GM18526 (cell line): ENCODE results near the gene LRFN2.

Source experiments
- POLR2A ChIP-seq: IDR thresholded peaks from 3 replicates; pipeline ENCODE4 v1.6.1; 2011; ENCODE audit not compliant: insufficient read length; ENCODE audit errors: extremely low read depth

Gene LRFN2

DNA sequence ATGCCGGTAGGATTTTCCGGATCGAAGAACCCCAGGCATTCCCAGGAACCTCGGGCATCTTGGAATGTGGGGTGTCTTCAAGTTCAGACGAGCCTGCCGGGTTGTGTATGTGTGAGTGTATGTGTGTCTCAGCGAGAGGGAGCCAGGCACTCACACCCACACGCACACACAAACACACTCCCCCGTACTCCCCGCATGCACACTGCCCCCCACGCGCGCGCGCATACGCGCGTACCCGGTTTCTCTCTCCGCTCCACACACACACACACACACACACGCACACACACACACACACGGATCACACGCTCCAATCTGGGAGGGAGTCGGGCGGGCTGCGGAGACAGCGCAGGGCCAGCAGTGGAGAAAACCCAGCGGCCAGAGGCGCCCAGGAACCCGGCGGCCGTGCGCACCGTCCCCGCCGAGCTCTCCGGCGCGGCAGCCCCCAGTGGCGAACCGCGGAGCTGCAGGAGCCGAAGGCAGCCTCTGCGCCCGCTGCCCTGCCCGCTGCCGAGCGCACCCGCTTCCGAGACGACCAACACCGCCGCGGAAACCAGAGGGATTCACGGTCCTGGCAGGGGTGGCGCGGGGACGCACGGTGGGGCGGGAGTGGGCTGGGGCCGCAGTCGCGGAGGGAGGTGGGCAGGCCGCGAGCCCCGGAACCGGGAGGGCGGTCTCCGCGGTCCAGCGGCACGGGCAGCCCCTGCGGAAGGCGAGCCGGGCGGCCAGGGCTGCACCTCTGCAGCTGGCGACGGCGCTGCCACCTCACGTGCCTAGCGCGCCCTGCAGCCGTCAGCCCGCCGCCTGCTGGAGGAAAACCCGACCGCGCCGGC is at the start of gene LRFN2:
TSS of gene LRFN2 (minus strand) at position 125 of the 830 bp plus-strand sequence.
- no peak for TF ChIP-seq POLR2A

DNA sequence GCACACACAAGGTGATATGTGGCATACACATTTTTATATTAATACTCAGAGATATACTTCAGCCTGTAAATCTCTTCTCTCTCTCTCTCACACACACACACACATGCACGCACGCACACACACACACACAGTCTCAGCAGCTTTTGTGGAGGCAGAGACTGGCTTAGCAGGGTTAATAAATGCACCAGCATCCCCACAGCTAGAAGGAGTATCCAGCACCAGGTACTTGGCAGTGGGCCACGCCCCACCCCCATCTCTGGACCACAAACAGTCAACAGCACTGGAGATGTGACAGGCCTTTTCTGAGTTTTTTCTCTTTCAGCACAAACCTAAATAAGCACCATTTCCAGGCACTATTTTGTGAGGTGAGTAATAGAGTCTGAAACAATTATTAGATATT is 47.3 kb upstream of the LRFN2 start:
- no peak for TF ChIP-seq POLR2A

DNA sequence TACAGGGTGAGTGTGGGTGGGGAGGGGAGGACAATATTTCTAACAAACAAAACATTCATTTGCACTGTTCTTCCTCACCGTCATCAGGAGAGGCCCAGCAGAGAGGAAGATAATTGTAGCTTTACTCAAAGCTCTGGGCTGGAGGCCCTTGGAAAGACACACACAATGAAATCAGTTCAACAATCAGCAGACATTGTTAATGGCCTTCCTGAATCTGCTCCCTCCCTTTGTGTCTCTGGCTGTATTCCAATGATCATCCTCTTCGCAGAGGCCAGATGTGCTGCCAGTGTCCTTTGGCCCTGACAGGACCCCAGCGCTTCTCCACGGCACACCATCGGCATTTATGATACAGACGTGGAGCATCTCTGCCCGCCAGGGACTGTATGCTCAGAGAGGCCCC is 44.6 kb upstream of the LRFN2 start:
- TF ChIP-seq POLR2A, result no peak

DNA sequence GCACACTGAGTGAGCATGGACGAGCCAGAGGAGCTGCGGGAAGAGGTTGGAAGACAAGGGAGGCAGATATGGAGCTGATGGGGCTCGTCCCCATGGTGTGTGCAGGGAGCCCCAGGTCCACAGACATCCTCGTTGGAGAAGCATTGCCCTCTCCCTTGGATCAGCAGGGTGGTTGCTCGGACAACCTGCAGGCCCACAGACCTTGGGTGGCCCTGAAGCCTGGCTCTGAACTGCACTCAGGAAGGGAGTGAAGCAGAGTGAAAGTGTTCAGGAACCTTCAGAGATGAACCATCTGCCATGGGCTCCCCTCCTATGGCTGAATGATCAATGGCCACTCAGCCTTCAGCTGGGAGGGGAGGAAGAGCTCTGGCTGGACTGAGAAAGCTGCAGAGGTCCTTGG is 43.3 kb upstream of the LRFN2 start:
- TF ChIP-seq POLR2A, result no peak

DNA sequence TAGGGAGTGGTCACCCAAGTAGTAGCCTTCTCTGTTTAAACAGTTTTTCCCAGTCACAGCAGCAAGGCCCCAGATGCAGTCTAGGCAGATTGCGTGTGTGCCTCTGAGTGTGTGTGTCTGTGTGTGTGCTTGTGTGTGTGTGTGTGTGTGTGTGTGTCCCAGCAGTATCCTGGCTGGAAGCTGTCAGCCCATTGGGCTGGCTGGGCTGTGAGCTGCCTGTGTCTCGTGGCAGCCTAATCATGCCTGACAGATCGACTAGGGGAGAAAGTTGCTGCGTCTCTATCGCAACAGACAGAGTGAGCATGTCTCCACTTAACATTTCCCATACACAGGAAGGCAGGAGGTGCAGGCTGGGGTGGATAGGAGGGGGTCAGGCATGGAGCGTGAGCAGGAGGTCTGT is 42.9 kb upstream of the LRFN2 start:
- no peak for TF ChIP-seq POLR2A

DNA sequence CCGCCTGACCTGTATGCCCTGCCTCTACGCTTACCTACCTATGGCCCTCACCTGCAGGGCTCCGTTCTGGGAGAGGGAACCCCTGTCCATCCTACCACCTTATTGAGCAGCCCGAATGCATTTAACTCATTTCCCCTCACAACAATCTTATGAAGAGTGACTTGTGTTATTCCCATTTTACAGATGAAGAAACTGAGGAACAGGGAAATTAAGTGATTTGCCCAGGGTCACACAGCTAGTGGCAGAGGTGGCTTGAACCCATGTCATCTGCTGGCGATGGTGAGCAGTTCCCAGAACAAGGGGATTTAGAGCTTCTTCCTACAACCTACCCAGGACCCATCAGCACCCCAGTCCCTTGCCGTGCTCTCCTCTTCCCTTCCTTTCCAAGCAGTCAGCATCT is 42.3 kb upstream of the LRFN2 start:
- TF ChIP-seq POLR2A, result no peak

DNA sequence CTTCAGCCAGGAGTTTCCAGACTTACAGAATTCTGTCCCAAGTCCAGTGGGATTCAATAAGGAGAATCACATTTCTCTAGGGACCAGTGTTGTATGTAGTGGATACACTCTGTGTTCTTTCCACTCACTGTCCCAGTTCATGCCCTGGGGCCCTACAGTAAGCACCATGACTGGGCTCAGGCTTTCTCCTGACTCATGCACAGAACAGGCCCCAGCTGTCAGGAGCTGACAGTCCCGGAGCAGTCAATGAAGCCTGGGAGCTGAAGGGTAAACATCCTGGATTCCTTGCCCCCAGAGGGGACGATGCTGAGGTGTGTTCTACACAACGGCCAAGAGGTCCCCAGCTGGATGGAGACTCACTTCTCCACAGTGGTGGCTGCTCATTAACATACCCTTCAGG is 40.2 kb upstream of the LRFN2 start:
- TF ChIP-seq POLR2A, result no peak

DNA sequence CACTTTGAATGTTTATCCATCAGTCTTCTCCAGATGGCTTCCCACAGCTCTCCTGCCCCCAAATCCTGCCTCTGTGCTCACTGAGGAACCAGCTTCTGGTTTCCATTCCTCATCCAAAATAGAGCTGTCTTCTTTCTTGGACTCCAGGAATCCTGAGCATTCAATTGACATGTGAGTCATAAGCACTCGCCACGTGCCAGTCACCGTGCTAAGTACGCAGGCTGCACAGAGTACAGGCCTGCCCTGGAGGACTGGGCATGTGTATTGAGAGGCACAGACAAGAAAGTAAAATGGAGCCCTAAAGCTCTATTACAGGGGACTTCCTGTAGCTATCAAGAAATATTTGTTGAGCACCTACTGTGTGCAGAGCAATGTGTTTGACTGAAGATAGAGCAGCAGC is 39.7 kb upstream of the LRFN2 start:
- no peak for TF ChIP-seq POLR2A

DNA sequence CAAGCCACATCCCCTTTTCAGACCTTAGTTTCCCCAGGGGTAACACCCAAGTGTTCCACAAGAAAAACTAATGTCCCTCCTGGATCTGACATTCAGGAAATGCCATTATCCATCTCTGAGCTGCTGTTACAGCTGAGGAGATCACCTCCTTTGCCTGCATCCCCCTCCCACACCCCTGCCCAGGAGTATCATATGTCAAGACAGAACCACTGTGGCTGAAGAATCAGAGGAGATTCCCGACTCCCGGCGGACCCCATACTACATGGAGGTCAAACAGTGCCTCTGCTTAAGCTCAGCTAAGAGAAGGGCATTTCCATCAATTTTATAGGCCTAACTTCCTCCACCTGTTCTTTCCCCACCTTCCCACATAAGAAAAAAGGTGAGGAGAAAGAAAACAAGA is 36.8 kb upstream of the LRFN2 start:
- no peak for TF ChIP-seq POLR2A

DNA sequence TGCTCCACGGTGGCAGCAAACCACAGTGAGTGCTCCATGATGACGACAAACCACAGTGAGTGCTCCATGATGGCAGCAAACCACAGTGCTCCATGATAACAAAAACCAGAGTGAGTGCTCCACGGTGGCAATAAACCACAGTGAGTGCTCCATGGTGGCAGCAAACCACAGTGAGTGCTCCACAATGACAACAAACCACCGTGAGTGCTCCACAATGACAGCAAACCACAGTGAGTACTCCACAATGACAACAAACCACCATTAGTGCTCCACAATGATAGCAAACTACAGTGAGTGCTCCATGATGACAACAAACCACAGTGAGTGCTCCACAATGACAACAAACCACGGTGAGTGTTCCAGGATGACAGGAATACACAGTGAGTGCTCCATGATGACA is 36.0 kb upstream of the LRFN2 start:
- TF ChIP-seq POLR2A, result no peak

DNA sequence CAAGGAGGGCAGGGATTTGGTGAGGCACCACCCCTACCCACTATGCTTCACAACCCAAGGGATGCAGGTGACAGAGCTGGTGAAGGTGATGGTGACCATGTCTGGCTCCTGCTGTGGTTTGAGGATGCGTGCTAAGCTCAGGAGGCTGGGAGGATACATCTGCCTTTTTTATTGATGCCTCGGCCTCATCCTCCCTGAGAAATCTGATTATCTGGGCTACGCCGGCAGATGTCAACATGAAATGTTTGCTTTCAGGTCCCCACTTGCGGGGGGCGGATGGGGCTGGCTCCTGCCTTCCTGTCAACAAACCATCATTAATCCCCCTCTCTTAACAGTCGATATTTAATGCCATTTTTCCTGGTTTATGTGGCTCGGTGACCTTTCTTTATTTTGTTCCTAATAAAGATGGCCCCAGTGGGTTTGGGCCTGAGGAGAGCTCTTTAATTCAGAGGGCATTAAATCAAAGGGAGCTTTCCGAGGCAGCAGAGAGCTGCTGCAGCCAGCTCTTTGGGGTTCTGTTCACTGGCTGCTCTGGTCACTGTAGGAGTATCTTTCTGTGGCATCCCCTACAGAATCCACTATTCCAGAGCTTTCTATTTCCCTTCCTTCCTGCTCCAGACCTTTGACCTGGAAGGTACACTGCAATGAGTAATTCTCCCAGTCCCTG is 33.5 kb upstream of the LRFN2 start:
- no peak for TF ChIP-seq POLR2A

DNA sequence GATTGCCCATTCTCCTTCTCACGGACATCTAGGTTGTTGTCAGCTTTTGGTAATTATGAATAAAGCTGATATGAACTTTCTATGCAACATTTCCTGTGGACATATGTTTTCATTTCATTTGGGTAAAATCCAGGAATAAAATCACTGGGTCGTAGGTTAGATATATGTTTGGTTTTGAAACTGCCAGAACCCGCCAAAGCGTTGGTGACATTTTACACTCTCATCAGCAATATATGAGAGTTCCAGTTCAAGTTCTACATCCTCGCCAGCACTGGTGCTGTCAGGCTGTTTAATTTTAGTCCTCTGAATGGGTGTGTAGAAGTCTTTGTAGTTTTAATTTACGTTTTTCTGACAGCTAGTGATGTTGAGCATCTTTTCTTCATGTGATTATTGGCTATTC is 27.5 kb upstream of the LRFN2 start:
- no peak for TF ChIP-seq POLR2A

DNA sequence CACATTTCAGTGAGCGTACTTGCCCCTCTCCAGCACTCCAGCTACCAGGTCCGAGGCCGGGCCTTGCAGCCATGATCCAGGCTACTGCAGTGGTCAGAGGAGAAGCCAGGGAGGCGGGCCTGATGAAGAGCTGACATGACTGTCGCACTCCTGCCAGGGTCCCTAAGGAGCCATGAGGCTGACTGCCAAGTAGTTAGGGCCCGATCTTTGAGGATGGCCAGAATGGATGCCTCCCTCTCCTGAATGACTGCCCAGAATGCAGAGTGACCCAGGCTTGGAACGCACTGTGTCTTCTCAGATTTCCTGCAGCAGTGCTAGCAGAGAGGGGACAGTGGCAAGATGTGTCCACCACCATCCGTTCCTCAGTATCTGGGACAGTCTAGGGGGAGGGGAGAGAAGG is 24.7 kb upstream of the LRFN2 start:
- no peak for TF ChIP-seq POLR2A

DNA sequence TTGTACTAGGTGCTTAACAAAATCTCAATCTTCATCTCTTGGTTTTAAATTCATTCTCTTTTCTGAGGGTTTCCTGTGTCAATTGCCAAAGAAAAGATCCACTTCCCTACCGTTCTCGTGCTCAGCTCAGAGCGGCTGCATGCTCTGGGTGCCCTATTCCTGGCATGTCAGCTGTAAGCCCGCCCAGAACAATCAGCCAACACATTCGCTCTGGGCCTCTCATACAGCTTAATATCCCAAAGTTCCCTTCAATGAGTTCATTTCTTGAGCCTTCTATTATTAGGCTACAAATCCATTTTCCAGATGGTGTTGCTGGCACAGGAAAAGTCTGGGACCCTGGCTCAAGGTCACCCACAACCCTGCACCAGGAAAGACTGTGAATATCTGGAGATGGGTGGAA is 24.3 kb upstream of the LRFN2 start:
- no peak for TF ChIP-seq POLR2A

DNA sequence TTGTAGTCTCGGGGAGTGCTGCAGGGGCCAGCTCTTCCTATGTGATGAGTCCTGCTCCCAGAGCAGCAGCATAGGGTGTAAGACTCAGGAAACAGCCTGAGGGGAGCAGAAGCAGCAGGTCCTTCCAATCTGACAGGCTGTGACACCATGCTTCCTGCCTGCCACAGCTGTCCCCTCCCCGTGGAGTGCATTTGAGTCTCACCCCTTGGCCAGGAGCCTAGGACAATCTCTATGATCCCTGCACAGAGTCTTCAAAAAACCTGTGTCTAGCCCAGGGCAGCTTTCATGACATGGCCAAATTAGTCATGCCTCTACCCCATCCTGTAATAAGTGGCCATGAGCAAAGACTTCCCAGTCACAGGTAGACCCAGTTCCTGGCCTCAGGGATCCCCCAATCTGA is 23.1 kb upstream of the LRFN2 start:
- TF ChIP-seq POLR2A, result no peak

DNA sequence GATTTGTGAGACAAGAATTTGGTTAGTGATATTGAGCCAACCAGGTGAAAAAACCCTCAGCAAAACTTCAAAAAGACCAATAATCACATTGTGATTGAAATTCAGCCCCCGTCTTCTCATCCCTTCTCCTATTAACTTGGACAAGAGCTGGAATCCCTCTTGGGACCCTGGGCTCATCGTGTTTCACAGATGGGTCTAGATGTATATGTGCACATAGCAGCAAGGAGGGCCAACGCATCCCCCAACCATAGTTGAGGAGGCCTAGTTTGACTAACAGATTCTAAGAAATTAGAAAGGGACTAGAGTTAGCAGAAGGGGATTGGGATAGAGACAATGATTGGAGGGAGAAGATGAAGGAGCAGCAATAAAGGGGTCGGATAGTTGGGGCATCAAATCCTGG is 19.8 kb upstream of the LRFN2 start:
- no peak for TF ChIP-seq POLR2A

DNA sequence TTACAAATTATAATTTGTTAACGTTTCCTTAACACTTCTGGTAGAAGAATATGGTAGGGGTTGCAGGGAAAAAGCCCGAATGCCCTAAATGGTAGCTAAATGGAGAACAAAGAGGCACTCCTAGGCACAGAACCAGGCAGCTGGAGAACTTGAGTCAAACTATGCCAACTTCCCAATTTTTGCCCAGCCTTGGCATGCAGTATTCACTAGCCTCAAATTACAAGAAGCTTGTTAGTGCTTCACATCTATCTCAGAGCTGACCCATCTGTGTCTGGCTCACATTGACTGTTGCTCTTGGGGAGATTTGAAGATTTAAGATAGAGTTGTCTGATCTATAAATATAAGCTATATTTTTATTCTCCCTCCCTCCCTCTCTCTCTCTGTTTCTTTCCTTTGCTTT is 19.4 kb upstream of the LRFN2 start:
- TF ChIP-seq POLR2A, result no peak
